HL-60/S4 (cell line): ENCODE measurements around the gene GRID2.

Experiments used
- in situ Hi-C: fragments of 300-500 bp; cut with MboI; formaldehyde crosslinking; loops from 2 replicates; pipeline ENCODE4 v1.14.3; 2022; ENCODE audit warnings: low sequenced_read_pairs

Gene GRID2

DNA sequence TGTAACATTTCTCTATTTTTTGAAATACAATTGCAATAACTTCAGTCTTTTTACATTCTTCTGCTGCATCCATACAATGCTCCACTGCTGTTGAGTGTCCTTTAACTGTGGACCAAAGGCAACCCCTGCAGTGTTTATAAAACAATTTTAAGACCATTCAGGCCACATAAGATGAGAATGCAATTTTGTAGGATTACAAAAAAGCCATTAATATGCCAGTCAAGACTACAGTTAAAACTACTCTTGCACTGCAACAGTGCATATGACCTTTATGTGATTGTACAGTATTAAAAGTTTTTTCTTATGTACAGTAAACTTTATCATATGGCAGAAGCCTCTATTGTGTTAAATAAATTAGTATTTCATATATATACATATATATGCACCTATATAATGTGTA is 1469.1 kb downstream of the GRID2 start:
- in situ Hi-C loops, result no loop called here

GRCh38 chr4:93775551-93775950 is 1471.8 kb downstream of the GRID2 start:
- in situ Hi-C loops, result loop anchor here (25.0 kb wide), 2 partner anchors 362 to 612 kb away; no protein-coding TSS in a partner anchor

- in situ Hi-C loops, result loop anchor here (25.0 kb wide), 2 partner anchors 361 to 611 kb away; no protein-coding TSS in a partner anchor
Measured at GRCh38 chr4:93776386-93777080, 1472.8 kb downstream of the GRID2 start.

GRCh38 chr4:93777081-93777460 is 1473.3 kb downstream of the GRID2 start:
- in situ Hi-C loops, result loop anchor here (25.0 kb wide), 2 partner anchors 360 to 610 kb away; no protein-coding TSS in a partner anchor

- in situ Hi-C loops, result loop anchor here (25.0 kb wide), 2 partner anchors 358 to 608 kb away; no protein-coding TSS in a partner anchor
Measured at GRCh38 chr4:93779228-93779627, 1475.5 kb downstream of the GRID2 start.

- in situ Hi-C loops, result loop anchor here (25.0 kb wide), 2 partner anchors 357 to 607 kb away; no protein-coding TSS in a partner anchor
Measured at GRCh38 chr4:93780080-93780479, 1476.3 kb downstream of the GRID2 start.

DNA sequence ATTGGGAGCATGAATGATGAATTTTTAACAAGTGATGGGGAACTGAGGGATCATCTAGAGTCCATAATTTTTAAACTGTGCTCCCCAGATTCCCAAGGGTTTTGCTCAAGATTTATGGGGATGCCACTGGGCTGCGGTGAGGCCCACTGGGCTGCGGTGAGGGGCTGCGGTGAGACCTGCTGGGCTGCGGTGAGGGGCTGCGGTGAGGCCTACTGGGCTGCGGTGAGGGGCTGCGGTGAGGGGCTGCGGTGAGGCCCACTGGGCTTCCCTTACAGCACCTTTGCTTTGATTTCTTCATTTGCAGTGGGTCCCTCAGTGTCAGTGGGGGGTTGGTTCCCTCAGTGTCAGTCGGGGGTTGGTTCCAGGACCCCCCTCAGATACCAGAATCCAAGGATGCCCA is 1477.4 kb downstream of the GRID2 start:
- in situ Hi-C loops, result loop anchor here (25.0 kb wide), 2 partner anchors 356 to 606 kb away; no protein-coding TSS in a partner anchor

- in situ Hi-C loops, result loop anchor here (25.0 kb wide), 2 partner anchors 351 to 601 kb away; no protein-coding TSS in a partner anchor
Measured at GRCh38 chr4:93786149-93786548, 1482.4 kb downstream of the GRID2 start.

DNA sequence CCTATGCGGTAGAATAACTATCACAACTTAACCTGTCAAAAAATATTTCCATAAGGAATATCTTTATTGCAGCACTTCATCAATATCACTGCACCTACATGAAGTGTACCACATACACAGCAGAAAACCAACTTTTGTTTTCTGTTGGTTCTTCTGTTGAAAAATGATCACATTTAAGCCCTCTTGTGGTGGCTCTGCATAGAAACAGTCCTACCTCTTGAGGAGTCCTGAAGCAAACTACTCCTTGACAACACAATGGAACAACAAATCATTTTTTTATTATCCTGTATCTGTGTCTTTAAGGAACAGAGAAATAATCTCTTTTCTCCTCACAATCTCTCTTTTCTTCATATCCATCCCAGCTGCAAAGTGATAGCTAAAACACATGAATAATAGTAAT is 1484.9 kb downstream of the GRID2 start:
- in situ Hi-C loops, result loop anchor here (25.0 kb wide), 2 partner anchors 349 to 599 kb away; no protein-coding TSS in a partner anchor

GRCh38 chr4:93791570-93792195 is 1487.9 kb downstream of the GRID2 start:
- in situ Hi-C loops, result loop anchor here (25.0 kb wide), 2 partner anchors 346 to 596 kb away; no protein-coding TSS in a partner anchor

DNA sequence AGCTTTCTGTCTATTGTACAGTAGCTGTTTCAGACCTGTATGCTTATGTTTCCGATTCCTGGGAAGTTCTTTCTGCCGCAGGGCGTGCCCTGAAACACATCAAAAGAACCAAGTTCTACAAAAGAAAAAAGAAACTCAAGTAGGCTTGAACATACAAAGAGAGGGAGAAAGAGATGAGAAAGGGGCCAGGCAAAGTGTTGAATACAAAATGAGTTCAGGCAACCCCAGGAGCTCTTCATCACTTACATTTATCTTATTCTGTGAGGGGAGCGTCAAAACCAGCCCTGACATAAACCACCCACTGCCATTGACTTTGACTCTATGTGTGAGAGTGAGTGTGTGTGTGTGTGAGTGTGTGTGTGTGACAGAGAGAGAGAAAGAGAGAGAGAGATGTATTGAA is 1498.3 kb downstream of the GRID2 start:
- in situ Hi-C loops, result no loop called here

DNA sequence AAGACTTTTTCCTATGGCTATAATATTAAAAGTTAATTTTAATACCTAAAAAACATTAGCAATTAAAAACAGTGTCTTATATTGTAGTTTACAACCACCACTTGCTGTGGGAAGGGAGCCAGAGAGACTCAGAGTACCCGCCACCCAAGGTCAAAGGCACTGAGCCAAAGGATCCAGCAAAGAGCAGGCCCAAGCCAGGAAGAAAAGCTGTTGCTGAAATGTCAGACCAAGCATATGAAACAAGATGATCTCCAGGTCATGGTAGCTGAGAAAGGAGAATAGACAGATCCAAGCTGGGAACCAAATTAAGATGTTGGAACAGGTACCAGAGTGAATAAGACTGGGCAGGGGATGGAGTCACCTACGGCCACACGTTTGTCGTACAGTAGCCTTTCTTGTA is 1506.0 kb downstream of the GRID2 start:
- in situ Hi-C loops, result no loop called here

- in situ Hi-C loops, result no loop called here
Measured at GRCh38 chr4:93810340-93810992, 1506.7 kb downstream of the GRID2 start.

GRCh38 chr4:93813092-93813491 is 1509.3 kb downstream of the GRID2 start:
- in situ Hi-C loops, result no loop called here

- in situ Hi-C loops, result no loop called here
Measured at GRCh38 chr4:93814141-93814540, 1510.4 kb downstream of the GRID2 start.

GRCh38 chr4:93814722-93815121 is 1511.0 kb downstream of the GRID2 start:
- in situ Hi-C loops, result no loop called here
